Activated effector memory CD4-positive, alpha-beta T cell treated with anti-CD3 and anti-CD28 coated beads, Interleukin-2, amount 50 U/mL, for 16 hours (primary cell): ENCODE results near the gene SRL.
A peak's percentile ranks its signal among the peaks of the same experiment; 100 is the strongest.
"Not testable (repeated sequence)": the region's sequence is repeated elsewhere in the genome, so short reads cannot be mapped to it uniquely, and the experiment has no call there.

Source experiments
- DNase-seq: peaks from one replicate; pipeline ENCODE4 v3.0.0-alpha.2; 2020

Gene SRL

DNA sequence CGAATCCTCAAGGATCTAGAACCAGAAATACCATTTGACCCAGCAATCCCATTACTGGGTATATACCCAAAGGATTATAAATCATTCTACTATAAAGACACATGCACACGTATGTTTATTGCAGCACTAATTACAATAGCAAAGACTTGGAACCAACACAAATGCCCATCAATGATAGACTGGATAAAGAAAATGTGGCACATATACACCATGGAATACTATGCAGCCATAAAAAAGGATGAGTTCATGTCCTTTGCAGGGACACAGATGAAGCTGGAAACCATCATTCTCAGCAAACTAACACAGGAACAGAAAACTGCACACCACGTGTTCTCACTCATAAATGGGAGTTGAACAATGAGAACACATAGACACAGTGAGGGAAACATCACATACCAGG, 85.4 kb downstream of the SRL start:
- DNase-seq = not testable (repeated sequence)

DNA sequence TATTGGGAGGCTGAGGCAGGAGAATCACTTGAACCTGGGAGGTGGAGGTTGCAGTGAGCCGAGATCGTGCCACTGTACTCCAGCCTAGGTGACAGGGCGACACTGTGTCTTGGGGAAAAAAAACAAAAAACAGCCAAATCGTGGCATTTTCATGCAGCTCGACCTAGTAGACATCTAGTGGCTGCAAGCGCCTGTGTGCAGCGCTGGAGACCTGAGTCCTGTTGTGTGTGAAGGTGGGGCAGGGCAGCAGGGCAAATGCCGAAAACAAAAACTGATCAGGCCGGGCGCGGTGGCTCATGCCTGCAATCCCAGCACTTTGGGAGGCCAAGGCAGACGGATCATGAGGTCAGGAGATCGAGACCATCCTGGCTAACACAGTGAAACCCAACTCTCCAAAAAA, 88.5 kb downstream of the SRL start:
- not testable (repeated sequence) for DNase-seq

DNA sequence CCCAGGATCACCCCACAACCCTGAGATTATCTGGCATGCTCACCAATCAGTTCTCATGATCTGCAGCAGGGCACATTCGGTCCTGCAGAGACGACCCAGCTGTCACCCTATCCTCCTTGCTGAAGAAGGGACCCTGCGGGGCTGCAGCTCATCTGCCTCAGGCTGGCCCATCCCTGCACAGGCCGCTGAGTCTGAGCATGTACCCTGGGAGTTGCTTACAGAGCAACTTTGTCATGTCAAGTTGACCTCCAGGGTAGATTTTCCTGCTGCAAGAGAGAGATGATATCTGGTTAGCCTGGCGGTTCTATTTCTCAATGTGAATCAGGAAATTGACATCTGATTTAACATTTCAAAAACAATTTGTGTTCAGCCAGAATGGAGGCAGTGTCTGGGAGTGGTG, 89.6 kb downstream of the SRL start:
- no peak for DNase-seq

DNA sequence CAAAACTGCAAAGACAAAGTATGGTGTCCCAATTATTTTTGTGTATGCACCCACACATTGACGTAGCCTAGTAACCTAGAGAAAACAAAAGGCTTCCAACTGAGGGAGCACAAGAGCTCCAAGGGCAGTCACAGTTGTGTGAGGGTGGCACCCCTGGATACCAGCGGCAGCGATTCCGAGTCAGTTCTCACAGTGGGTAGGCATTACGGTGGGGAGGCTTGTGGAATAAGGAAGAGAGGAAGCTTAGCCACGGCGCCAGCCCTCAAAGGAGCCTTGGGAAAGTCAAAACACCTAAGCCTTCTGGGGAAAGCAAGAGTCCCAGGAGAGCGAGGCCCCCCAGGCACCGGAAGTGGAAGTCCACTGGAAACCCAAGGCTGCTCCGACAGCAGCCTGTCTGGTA, 94.6 kb downstream of the SRL start:
- no peak for DNase-seq

DNA sequence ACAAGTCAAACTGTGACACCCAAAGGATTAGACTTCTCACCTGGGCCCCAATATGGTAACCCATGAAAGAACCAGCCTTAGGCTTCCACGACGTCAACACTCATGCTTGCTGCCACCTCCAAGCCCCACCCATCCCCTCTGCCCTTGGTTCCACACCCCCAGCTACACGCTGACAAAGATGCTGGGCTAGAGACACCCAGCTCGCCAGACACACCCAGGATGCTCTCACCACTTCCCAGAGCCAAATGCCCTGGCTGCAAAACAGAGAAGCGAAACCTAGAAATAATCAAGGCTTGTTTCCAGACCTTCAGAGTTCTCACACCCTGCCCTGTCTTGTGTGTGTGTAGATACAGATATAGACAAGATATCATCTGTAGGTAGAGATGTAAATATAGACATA, 99.6 kb downstream of the SRL start:
- peak; percentile 72 for DNase-seq

DNA sequence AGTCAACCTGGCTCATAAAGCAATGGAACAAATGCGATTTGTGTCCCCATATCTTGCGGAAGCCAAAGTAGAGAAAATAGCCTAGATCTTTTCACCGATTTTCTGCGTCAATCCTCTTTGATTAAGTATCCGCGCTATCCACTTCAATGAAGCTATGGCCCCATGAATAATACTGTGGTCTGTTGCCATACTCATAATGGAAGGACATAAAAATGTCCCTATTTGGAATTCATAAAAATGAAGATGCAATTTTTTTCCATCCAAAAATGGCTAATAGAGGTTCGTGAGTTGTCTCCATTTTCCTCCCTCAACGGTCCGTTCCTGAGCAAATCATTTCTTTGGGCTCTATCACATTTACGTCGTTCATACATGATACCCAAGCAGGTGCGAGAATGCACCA, 100.3 kb downstream of the SRL start:
- no peak for DNase-seq

DNA sequence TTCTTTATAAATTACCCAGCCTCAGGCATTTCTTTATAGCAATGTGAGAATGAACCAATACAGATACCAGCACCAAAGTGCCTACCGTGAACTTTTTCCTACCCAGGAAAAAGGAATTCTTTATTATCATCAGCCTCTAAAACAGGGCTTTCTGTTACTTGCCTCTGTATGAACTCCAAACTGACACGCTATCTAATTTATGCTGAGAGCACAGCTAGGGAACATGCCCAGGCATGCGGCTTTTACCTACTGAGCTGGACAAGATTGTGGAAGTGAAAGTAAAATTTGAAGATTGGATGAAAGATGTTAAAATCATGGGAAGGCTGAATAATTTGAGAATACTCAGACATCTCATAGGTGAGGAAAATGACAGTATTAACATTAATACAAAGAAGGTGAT, 101.2 kb downstream of the SRL start:
- no peak for DNase-seq

DNA sequence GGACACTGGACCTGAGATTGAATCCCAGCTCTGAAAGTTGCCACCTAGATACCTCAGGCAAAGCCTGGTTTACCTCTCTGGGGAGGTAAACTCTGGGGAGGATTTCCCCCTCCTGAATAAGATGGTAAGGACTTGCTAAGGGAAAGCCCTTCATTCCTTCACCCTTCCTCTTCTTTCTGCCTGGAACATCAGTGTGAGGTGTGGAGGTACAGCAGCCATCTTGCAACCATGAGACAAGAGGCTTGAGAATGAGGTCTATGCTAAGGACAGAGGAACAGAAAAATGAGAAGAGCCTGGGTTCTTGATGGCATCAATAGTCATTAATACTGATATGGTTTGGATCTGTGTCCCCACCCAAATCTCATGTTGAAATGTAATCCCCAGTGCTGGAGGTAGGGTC, 101.9 kb downstream of the SRL start:
- no peak for DNase-seq
